GDM1 (cell line): ENCODE data around the gene PCSK5.
"Not testable (repeated sequence)": the region's sequence is repeated elsewhere in the genome, so short reads cannot be mapped to it uniquely, and the experiment has no call there.

Experiments
- DNase-seq: peaks from one replicate; lab custom pipeline; 2025; lab: John Stamatoyannopoulos, UW

The PCSK5 gene

DNA sequence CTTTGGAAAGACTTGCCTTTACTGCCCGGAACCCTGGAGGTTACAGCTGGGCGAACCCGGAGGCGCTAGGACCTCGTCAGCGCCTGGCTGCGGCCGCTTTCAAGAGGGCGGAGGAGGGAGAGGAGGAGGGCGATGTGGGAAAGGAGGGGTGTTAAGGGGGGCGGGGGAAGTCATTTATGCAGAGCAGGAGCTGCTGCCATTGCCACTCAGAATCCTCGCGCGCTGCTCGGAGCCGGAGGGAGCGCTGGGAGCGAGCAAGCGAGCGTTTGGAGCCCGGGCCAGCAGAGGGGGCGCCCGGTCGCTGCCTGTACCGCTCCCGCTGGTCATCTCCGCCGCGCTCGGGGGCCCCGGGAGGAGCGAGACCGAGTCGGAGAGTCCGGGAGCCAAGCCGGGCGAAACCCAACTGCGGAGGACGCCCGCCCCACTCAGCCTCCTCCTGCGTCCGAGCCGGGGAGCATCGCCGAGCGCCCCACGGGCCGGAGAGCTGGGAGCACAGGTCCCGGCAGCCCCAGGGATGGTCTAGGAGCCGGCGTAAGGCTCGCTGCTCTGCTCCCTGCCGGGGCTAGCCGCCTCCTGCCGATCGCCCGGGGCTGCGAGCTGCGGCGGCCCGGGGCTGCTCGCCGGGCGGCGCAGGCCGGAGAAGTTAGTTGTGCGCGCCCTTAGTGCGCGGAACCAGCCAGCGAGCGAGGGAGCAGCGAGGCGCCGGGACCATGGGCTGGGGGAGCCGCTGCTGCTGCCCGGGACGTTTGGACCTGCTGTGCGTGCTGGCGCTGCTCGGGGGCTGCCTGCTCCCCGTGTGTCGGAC lies at the start of gene PCSK5:
TSS of gene PCSK5 (plus strand) at position 202 of the 805 bp plus-strand sequence. CDS start at position 711, 509 bp downstream.
- no peak for DNase-seq

DNA sequence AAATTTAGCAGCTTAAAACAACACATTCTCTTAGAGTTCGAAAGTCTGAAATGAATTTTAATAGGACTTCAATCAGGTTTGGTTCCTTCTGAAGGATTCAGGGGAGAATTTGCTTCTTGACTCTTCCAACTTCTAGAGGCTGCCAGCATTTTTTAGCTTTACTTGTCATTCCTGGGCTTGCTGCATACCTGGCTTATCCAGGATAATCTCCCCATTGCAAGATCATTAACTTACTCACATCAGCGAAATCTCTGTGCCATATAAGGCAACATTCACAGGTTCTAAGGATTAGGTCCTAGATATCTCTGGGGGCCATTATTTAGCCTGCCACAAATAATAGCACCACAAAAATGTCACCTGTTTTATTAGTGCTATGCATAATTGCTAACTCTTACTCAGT lies 46.2 kb upstream of the PCSK5 start:
- DNase-seq = no peak

DNA sequence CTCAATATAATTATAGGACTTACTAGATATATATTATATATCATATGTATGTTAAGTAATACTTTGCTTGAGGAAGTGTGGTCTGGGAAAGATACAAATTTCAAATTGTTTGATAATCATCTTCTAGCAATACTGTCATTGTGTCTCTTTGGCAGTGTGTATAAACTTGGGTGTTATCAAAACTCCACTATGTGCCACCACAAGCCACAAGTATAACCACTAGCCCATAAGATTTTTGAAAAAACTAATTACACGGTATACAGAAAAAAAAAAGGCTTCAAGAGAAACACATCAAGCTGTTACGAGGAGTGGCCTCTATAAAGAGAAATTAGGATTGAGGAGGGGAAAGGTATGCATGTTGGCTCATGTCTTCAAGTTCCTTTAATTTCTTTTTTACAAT lies 44.7 kb upstream of the PCSK5 start:
- DNase-seq = no peak

DNA sequence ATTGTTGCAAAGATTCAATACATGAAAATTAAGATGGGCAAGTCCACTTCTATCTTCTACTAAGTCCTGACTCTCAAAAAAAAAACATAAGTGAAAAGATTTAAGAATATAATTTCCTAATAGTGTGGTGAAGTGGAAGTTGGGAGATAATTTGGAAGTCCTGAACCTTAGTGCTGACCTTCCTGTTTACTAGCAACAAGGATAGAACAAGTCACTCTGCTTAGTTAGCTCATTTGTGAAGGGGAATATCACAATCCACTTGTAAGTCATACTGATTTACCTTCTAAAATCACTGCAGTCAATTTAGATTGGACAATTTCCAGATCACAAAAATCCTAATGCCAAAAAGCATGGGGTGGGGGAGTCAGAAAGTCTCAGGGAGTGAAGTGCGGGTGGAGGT lies 43.4 kb upstream of the PCSK5 start:
- no peak for DNase-seq

DNA sequence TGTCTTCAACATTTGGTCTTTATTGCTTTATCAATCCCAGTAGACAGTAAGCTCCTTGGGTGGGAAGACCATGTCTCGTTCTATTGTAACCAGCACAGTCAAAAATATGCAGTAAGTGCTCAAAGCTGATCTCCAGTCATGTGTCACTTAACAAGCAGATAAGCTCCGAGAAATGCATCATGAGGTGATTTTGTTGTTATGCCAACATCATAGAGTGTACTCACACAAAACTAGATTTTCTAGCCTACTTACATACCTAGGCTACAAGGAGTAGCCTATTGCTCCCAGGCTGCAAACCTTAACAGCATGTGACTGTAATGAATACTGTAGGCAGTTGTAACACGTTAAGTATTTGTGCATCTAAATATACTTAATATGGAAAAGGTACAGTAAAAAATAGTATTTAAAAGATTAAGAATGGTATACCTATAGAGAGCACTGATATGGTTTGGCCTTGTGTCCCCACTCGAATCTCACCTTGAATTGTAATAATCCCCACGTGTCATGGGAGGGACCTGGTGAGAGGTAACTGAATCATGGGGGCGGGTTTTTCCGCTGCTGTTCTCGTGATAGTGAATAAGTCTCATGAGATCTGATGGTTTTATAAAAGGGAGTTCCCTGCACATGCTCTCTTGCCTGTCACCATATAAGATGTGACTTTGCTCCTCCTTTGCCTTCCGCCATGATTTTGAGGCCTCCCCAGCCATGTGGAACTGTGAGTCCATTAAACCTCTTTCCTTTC lies 39.8 kb upstream of the PCSK5 start:
- no peak for DNase-seq

DNA sequence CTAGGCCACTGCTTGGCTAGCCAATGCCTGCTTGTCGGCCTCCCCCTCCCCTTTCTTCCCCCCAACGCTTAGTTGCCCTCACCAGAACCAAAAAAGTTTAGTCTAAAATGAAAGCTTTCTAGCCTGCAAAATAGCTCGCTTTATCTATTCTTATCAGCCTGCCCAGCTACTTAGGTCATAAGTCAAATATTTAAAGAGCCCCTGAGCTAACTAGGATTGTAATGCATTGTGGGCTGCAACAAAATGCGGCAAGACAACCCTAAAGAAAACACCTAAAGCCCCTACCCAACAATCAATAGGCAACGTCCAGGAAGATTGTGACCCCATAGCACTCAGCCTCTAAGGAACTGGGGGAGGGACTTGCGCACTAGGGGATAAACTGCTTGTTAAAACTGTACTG lies 38.6 kb upstream of the PCSK5 start:
- DNase-seq = no peak

DNA sequence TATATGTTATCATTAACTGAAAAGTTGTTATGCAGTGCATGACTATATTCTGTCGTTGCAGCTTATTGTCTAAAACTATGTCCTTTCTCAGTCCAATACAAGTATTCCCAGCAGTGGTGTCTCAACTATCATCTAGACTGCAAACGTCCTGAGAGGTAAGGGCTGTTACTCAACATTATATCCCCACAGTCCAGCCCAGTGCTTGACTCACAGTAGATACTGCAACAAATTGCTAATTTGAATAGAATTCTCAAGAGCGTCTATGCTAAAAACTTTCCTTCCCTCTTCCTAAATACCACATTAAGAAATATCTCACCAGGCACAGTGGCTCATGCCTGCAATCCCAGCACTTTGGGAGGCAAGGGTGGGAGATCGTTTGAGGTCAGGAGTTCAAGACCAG lies 37.7 kb upstream of the PCSK5 start:
- no peak for DNase-seq

DNA sequence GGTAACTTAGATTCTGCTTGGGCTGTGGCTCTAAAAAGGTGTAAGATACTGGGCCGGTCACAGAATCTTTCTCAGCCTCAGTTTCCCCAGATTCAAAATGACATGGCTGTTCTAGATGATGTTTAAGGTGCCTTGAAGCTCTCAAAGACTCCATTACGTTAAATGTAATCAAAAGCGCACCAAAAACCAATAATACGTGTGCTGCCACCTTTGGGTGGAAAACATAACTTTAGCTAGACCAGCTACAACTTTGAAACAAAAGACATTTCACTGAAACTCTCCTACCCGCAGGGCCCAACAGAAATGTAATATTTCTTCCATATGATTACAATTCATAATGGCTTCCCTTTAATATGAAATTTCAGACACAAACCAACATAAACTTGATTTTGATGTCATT lies 35.0 kb upstream of the PCSK5 start:
- DNase-seq = no peak

DNA sequence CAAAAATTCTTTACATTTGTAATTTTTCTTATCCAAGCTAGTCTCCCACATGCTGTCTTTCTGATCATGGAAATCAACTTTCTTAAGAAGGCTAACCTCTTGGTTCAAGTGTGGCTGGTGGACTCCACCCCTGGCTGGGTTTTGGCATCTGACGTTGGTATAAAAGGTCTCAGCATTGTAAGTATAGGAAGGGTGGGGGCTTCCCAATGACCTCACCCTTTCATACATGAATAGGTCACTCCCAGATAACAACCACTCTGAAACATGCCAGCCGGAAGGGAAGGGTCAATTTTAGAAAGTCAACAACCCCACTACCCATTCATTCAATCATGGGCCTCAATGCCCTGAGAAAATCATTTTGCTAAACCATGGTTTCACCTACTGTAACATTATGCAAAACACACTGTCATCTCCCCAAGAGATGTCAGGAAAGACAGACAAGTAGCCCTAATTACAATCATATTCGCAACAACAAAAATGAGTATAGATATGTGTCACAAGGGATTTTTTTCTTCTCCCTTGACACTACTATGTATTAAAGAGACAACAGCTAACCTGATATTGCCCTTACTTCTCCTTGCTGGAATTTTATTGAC lies 31.9 kb upstream of the PCSK5 start:
- DNase-seq = no peak

DNA sequence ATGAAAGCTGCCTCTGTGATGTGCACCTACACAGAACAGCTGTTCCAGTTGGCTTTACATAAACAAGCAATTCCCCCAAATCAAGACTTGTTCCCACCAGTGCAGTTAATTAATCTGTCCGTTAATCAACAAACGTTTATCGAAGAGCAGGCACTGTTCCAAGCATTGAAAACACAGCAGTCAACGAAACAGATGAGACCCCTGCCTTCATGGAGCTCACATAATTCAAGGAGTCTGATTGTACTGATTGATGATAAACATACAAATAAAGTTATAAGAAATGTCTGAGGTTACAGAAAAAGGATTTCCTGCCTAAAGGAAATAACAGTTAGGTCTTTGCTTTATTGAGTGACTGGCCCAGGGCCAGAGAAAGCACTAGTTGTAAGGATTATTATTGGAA lies 26.2 kb upstream of the PCSK5 start:
- no peak for DNase-seq

DNA sequence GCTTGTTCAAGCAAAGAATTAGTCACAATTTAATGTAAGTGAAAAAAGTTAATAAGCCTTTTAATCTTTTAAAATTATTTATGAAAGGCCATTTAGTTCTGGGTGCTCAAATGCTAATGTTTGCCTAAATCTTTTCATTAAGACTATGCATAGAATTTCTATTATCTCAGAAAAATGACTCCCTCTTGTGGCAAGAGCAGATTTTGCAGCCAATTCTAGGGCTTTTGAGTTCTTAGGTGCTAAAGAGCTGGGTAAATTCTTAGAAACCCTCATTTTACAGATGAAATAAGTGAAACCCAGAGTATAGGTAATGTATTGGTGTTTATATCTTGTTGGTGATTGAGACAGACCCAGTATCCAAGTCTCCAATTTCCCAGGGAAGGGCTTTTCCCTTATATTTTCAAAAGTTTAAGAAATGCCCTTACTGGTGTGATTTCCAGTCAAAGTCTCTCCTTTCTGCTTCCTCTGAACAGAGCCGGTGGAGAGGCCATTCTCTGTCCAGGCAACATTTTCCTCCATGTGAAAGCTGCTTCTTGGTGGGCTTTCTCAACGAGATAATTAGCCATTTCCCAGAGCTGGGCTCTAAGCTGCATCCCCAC lies 24.1 kb upstream of the PCSK5 start:
- no peak for DNase-seq

DNA sequence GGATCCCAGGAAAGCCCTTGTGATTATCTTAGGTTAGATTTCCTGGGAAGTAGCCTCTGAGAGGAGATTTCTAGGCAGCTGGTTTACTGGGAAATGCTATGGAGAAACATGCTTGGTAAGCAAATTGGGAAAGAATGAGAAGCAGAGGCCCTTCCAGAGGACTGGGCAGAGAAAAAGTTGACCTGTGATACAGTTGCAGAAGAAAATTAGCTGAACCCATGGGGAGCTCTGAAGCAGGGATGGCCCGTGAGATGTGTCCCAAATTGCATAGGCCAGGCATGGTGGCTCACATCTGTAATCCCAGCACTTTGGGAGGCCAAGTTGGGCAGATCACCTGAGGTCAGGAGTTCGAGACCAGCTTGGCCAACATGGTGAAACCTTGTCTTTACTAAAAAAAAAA lies 21.9 kb upstream of the PCSK5 start:
- not testable (repeated sequence) for DNase-seq

DNA sequence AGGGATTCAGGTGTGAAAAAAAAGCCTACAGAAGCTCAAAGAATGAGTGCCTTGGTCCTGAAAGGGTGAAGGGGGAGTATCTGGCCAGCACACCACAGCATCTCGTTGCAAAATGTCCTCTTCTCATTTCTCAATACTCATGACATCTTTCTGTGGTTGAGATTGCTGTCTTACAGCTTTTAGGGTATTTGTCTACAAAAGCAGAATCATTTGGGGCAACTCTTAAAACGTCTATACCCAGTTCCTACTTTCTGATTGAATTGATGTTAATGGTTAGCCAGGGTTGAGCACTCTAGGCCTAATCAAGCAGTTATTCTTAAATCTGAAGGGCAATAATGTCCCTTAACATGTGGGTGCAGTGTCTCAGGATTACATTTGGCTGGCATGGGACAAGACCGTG lies 21.2 kb upstream of the PCSK5 start:
- no peak for DNase-seq

DNA sequence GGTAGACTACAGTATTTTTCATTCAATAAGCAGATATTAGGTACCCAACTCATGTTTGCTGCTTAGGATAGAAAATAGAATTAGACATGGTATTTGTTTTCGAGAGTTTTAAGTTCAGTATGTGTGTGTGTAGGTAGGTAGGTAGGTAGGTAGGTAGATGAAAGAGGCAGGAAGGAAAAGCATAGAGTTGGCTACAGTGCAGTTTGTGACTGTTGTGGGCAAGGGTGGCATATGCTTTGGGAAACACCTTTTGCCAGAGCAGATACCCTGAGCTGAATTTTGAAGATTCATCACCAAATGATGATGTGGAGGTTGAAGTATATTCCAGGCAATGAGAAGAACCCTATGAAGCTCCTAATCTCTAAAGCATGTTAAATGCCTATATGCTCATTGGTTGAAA lies 20.0 kb upstream of the PCSK5 start:
- DNase-seq = no peak

DNA sequence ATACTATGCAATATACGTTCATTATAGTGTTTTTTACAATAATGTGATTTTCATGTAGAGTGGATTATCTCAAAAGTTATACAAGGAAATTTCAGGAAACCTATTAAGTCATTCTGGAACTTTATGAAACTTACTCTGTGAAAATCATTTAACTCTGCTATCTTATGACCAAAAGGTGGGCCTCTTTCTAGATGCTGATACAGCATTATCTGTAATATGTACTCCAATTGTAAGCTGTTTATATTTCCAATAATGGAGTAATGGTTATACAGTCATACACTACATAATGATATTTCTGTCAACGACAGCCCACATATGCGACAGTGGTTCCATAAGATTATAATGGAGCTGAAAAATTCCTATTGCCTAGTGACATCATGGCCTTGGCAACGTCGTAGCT lies 18.8 kb upstream of the PCSK5 start:
- no peak for DNase-seq

DNA sequence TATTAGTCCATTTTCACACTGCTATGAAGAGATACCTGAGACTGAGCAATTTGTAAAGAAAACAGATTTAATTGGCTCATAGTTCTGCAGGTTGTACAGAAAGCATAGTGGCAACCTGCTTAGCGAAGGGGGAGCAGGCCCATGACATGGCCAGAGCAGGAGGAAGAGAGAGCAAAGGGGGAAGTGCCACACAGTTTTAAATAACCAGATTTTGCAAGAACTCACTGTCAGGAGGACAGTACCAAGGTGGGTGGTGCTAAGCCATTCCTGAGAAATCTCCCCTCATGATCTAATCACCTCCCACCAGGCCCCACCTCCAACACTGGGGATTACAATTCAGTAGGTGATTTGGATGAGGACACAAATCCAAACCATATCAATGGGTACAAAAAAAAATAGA lies 16.8 kb upstream of the PCSK5 start:
- DNase-seq = no peak

DNA sequence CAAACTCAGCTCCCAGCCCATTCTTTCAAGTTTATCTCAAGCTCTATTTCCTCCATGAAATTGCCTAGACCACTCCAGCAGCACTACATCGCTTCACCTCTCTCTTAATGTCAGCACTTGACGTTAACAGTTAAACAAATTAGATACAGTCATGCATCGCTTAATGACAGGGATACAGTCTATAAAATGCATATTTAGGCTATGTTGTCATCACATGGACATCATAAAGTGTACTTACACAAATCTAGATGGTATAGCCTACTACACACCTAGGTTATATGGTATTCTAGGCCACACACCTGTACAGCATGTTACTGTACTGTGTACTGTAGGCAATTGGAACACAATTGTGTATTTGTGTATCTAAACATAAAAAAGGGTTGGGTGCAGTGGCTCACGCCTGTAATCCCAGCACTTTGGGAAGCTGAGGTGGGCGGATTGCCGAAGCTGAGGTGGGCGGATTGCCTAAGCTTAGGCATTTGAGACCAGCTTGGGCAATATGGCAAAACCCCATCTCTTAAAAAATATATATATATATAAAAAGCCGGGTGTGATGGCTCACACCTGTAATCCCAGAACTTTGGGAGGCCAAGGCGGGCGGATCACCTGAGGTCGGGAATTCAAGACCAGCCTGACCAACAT lies 13.4 kb upstream of the PCSK5 start:
- no peak for DNase-seq

DNA sequence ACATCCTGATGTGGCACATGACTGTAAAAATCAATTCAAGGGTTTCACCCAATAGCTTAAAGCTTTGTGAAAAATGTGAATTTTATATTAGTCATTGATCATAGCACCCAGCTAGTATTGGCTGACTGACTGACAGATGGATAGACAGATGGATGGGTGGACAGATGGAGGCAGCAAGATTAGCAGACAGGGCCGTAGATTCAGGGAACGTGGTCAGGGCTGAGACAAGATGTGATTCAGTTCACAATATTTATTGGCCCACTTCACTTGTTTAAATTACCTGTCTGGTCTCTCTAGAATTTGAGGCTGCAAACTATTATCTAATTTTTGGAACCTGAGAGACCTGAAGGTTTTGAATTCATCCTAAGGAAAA lies 12.0 kb upstream of the PCSK5 start:
- no peak for DNase-seq

DNA sequence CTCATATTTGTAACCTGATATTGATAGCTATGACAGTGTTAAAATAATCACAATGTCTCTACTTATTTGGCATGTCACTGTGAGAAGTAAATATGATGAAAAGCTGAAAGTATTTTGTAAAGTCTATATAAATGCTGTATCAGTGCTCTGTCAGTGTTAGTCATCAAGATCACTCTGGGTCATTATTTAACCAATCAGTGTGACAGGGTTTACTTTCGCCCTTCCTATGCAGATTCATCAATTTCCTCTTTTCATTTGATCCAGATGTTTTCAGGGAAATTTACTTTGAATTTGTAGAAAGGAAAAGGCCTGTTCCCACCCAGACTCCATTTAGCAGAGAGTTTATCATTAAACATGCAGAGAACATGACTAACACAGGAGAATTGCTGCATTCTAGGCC lies 9.9 kb upstream of the PCSK5 start:
- DNase-seq = no peak

DNA sequence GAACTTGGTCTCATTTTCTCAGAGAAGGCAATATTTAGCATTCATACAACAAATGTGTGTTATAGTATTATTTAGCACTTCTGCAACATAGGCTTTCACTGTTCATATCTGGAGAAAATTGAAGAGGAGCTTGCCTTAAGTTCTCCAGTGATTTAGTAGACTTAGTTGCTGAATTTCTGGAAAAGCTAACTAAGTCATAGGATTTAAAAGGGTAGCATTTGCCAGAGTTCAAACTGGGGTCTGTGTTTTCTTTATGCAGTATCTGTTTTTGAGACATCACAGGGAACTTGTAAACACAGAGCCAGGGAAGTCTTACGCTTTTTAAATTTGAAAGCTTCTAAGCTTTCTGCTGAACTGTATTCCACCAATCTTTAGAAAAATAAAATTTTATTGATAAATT lies 8.7 kb upstream of the PCSK5 start:
- no peak for DNase-seq

DNA sequence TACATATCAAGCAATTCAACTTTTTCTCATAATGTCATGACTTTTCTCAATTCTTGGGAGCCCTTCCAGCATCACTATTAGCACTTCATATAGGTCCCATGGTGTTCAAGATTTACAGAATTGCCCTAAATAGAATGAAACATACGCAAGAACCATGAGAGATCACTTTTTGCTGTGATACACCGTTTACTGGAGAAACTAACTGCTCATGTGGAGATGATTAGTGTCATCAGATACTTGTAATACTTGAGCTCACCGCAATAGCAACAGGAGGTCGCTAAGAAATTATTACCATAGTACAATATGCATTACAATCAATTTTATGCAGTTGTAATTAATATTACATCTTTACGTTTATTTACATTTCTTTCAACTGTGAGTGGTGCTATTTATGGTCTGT lies 4.8 kb upstream of the PCSK5 start:
- DNase-seq = no peak

DNA sequence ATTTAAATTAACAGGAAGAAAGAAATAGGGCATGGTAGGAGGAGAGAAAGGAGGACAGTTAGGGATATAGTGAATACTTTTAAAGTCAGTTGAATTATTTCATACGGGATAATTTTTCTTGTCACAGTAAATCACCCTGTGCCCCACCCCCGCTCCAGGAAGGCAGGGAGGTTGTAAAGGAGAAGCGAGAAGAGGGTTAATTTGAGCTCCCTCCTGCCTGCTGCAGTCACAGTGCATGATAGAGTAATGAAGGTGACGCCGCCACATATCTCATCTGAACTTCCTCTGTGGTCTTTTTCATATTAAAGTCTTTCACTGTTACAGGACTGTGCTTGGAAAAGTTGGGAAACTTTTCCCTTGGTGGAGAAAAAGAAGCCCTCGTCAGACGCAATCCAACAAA lies 896 bp upstream of the PCSK5 start:
- DNase-seq = no peak
